NCI-H1694 (cell line): Measurements from ENCODE around the gene YRDC.
A peak's percentile ranks its signal among the peaks of the same experiment; 100 is the strongest.
"Not testable (repeated sequence)": the region's sequence is repeated elsewhere in the genome, so short reads cannot be mapped to it uniquely, and the experiment has no call there.

Experiments used
- DNase-seq: peaks from one replicate; lab custom pipeline; 2025; lab: John Stamatoyannopoulos, UW

The YRDC gene

DNA sequence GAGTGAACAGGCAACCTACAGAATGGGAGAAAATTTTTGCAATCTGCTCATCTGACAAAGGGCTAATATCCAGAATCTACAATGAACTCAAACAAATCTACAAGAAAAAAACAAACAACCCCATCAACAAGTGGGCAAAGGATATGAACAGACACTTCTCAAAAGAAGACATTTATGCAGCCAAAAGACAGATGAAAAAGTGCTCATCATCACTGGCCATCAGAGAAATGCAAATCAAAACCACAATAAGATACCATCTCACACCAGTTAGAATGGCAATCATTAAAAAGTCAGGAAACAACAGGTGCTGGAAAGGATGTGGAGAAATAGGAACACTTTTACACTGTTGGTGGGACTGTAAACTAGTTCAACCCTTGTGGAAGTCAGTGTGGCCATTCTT, 36.6 kb downstream of the YRDC start:
- DNase-seq = not testable (repeated sequence)

- DNase-seq = no peak
These were observed 40.5 kb downstream of the YRDC start for GRCh38 chr1:37767488-37767887.

DNA sequence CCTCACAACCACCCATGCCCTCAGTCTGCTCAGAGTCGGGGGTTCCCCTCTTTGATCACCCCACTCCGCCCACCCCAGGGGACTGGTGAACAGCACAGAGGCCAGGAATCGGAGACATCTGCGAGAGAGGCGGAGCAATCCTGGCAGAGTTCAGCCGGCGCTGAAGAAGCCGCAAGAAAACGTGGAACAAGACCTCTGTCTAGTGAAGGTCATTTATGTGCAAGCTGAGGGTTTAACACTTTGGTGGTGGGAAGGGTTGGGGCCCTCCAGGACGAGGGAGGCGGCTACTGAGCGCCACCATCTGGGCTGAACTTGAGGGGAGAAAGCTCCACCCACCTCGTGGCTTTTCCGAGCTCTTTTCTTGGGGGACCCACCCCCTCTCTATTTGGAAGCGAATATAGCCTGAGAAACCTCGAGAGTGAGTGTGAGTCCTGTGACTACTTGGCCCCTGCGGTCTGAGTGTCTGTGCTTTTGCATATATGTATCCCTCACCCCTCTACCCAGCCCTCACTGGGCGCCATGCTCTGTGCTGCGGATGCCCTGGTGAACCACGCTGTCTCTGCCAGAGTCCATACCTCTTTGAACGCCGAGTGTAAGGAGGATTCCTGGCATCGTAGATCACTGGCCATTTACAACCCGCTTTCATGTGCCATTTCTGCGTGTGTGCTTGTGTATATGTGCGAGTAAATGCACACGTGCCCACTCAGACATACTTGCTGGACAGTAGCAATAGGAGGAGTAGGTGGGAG, 41.9 kb downstream of the YRDC start:
- DNase-seq = peak; percentile 20

GRCh38 chr1:37764888-37765441, 43.0 kb downstream of the YRDC start, which contains the start of gene EPHA10:
Gene EPHA10 (minus strand): TSS chr1:37765120. CDS start chr1:37765066, 54 bp downstream.
- DNase-seq = peak; percentile 80

GRCh38 chr1:37764414-37764825, 43.6 kb downstream of the YRDC start:
- no peak for DNase-seq

GRCh38 chr1:37763791-37764413, 44.1 kb downstream of the YRDC start:
- DNase-seq = no peak

GRCh38 chr1:37762516-37762915, 45.5 kb downstream of the YRDC start:
- no peak for DNase-seq

DNA sequence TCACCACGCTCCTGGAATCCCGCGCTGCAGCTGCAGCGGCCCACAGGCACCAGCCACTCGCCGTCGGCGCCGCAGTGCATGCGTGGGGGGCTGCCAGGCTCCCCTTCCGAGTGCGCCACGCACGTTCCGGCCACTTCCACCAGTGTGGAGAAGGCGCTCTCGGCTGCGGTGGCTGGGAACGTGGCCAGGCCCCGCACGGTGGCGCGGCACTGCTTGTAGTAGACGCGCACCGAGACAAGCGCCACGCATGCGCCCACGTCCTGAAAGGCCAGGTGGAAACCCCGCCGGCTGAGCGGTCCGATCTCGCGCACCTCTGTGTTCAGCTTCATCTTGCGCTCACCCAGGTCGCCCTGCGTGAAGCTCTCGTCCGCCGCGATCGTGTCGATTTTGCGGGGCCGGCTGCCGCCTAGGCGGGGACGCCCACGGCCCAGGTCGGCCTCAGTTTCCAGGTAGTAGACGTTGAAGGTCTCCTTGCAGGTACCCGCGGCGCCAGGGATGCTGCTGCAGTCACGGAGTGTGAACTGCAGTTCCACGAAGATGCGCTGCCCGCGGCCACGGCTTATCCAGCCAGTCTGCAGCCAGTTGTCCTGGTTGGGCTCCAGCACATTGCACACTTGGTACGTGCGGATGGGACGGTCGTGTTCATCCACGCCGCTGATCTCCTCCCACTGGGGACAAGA, 46.5 kb downstream of the YRDC start:
- no peak for DNase-seq

DNA sequence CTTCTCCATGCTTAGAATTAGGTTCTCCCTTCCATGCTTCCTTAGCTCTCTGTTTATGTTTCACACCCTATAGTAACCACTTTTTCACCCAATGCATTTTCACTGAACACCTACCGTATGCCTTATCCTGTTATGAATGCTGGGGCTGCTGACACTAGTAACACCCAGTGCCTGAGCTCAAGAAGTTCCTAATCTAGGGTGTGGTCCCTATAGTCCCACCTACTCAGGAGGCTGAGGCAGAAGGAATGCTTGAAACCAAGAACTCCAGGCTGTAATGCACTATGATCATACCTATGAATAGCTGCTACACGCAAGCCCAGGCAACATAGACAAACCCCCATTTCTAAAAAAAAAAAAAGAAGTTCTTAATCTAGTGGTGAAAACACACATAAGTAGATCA, 48.6 kb downstream of the YRDC start:
- no peak for DNase-seq

DNA sequence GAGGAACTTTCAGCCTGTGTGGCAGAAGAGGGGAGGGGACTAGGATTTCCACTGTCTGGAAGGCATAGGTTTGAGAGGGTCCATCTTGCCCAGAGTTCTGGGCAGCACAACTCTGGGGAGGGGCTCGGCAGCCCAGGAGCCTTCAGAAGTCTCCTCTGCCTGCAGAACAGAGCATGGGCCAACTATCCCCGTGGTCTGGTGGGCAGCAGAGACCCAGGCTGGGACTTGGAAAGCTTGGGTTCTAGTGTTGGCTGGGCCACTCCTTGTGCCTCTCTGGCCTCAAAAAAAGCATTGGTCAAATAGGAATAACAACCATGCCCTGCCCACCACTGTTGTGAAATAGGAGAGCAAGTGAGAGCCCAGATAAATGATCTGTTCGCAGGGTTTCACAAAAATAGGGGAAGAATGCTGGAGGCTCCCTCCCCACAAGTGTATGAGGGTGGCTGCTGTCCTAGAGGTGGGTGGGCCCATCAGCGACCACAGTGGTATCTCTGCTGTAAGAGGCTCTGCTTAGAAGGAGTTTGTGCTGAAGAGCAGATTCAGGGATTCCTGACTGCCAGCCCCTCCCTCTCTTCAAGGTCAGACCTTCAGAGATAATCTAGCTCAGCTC, 52.0 kb downstream of the YRDC start:
- no peak for DNase-seq

- no peak for DNase-seq
These were observed 52.7 kb downstream of the YRDC start for GRCh38 chr1:37755290-37755689.

- DNase-seq = no peak
These were observed 54.3 kb downstream of the YRDC start for GRCh38 chr1:37753473-37754321.
